ENCODE data around the gene TAGAP. TPM values are rescaled to one million over a fixed set of nuclear protein-coding genes. Genes with fewer than 3 reads are reported as not detected.

The TAGAP gene
- total RNA-seq, 1 experiment from 2014 or later = 0.30 TPM

DNA sequence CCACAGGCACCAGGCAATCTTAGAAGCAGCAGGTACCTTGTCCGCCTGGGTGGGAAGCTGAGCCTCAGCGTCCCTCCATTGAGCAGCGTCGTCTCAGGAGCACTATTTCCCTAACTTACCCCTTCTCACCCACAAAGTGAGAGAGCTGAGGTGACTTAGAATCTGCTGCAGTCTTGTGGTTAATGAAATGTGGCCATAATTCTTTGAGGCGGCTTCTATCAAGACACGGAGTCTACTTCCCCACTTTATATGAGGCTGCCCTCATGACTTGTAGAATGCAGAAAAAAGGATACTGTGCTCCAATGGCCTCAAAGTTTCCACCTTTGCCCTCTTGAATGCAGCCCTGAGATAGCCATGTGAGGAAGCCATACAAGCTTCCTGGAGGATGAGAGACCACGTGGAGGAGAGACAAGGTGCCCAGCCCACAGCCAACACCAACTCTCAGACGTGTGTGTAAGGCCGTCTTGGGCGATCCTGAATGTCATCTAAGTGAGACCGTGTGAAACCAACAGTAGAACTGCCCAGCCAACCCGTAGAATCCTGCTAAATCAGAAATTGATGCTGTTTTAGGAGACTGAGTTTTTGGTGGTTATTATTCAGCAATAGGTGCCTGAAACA lies 9.1 kb upstream of the TAGAP start:
- no peaks in the 10 kb centered on the region for H3K9me2 ChIP-seq (ENCODE audit: insufficient read depth)

More for the DNA sequence above, 9.1 kb upstream of the TAGAP start:
- no peaks in the 10 kb centered on the region for H3K9me3 ChIP-seq (ENCODE audit: control insufficient read depth in 1 of 2, insufficient read depth in 1 of 2, low read depth in 1 of 2, low read length in 2 of 2)
- no peak overlapping the region for H3K9ac ChIP-seq (ENCODE audit: low read length)
- no peaks in the 10 kb centered on the region for H3K79me2 ChIP-seq (ENCODE audit: insufficient read depth, low read length)
- DNase-seq (ENCODE audit: low read depth, low spot score) (no peak), ATAC-seq (no peak)
- no peaks in the 10 kb centered on the region for H3K4me1 ChIP-seq (ENCODE audit: control insufficient read depth in 1 of 2, insufficient read depth in 2 of 2, low read length in 2 of 2)
- TF ChIP-seq EZH2phosphoT487 (IDR thresholded peaks at IDR 0.05; ENCODE audit: borderline replicate concordance) (no peak), POLR2AphosphoS5 (IDR thresholded peaks at IDR 0.05; ENCODE audit: low read depth, low read length) (no peak), JUND (IDR thresholded peaks at IDR 0.05) (no peak), ZNF274 (IDR thresholded peaks at IDR 0.05; ENCODE audit: low read depth, low read length) (no peak), EGR1 (IDR thresholded peaks at IDR 0.05; ENCODE audit: low read depth) (no peak), SRF (IDR thresholded peaks at IDR 0.05; ENCODE audit: low read depth) (no peak), FOSL1 (IDR thresholded peaks at IDR 0.05; ENCODE audit: low read depth) (no peak), SIN3A (IDR thresholded peaks at IDR 0.05; ENCODE audit: low read depth) (no peak), EZH2 (IDR thresholded peaks at IDR 0.05) (no peak), CBX3 (IDR thresholded peaks at IDR 0.05; ENCODE audit: low read depth) (no peak), POLR2A (IDR thresholded peaks at IDR 0.05; ENCODE audit: borderline replicate concordance, extremely low read depth, insufficient read depth, insufficient read length) (no peak)
- TF ChIP-seq, protein P1, sequence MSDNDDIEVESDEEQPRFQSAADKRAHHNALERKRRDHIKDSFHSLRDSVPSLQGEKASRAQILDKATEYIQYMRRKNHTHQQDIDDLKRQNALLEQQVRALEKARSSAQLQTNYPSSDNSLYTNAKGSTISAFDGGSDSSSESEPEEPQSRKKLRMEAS (IDR thresholded peaks at IDR 0.05) = no peak
- TF ChIP-seq, protein P2, sequence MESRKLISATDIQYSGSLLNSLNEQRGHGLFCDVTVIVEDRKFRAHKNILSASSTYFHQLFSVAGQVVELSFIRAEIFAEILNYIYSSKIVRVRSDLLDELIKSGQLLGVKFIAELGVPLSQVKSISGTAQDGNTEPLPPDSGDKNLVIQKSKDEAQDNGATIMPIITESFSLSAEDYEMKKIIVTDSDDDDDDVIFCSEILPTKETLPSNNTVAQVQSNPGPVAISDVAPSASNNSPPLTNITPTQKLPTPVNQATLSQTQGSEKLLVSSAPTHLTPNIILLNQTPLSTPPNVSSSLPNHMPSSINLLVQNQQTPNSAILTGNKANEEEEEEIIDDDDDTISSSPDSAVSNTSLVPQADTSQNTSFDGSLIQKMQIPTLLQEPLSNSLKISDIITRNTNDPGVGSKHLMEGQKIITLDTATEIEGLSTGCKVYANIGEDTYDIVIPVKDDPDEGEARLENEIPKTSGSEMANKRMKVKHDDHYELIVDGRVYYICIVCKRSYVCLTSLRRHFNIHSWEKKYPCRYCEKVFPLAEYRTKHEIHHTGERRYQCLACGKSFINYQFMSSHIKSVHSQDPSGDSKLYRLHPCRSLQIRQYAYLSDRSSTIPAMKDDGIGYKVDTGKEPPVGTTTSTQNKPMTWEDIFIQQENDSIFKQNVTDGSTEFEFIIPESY (IDR thresholded peaks at IDR 0.05; ENCODE audit: extremely low read depth, insufficient replicate concordance, low read length) = no peak
- no peak overlapping the region for H3K4me3 ChIP-seq (replicated peaks in 1 of 2; ENCODE audit: low read depth in 1 of 2, low read length in 2 of 2)
- H2AFZ ChIP-seq (ENCODE audit: low read depth, low read length, poor library complexity, severe bottlenecking) = no peak overlapping the region
- H4K20me1 ChIP-seq (ENCODE audit: insufficient read depth) = no peaks in the 10 kb centered on the region
- RAD21 ChIA-PET (ENCODE audit: low non-redundant PET in 1 of 2, low total read pairs in 2 of 2, uncharacterized antibody in 2 of 2, unreplicated experiment in 2 of 2) = no interaction called here
- H3K27me3 ChIP-seq (ENCODE audit: insufficient read depth, low read length) = peaks cover 9% of the 10 kb centered on the region
- no peak overlapping the region for H3K4me2 ChIP-seq (ENCODE audit: low read length)
- BruUV-seq (replicated peaks) = no TSS peak
- no peaks in the 10 kb centered on the region for H3K36me3 ChIP-seq (ENCODE audit: control insufficient read depth in 1 of 2, insufficient read depth in 2 of 2, low read length in 2 of 2)
- intact Hi-C loops (cut with micrococcal nuclease) = no loop called here
- CTCF ChIA-PET = no interaction called here
- no peak overlapping the region for H3K27ac ChIP-seq (ENCODE audit: low read depth, low read length)
- POLR2A ChIA-PET = no interaction called here

Measured in HCT116 (cell line).